ENCODE measurements around the gene TSPAN8.

The TSPAN8 gene

GRCh38 chr12:71144682-71145081, 13.1 kb downstream of the TSPAN8 start:
- TF ChIP-seq CTCF (conservative IDR thresholded peaks at IDR 0.05; ENCODE audit: low read depth), result no peak
- H3K27ac ChIP-seq, result no peak overlapping the region
- POLR2A ChIA-PET (ENCODE audit: low non-redundant PET), result no interaction called here
- CTCF ChIA-PET, result interaction anchor here (0.6 kb wide), 2 partner anchors 11 to 345 kb away, joined by 4 to 7 read pairs; no protein-coding TSS in a partner anchor
- DNase-seq (ENCODE audit: low spot score), result no peak

- TF ChIP-seq CTCF (conservative IDR thresholded peaks at IDR 0.05; ENCODE audit: low read depth), result no peak
- ChIA-PET CTCF (no interaction called here), POLR2A (ENCODE audit: low non-redundant PET) (no interaction called here)
- H3K27ac ChIP-seq, result no peak overlapping the region
- DNase-seq (ENCODE audit: low spot score), result no peak
Measured at GRCh38 chr12:71142956-71143355, 14.8 kb downstream of the TSPAN8 start.

GRCh38 chr12:71142016-71142415, 15.8 kb downstream of the TSPAN8 start:
- no peak for DNase-seq (ENCODE audit: low spot score)
- CTCF ChIA-PET, result no interaction called here
- H3K27ac ChIP-seq, result no peak overlapping the region
- no peak for TF ChIP-seq CTCF (conservative IDR thresholded peaks at IDR 0.05; ENCODE audit: low read depth)
- POLR2A ChIA-PET (ENCODE audit: low non-redundant PET), result no interaction called here

- H3K27ac ChIP-seq, result no peak overlapping the region
- TF ChIP-seq CTCF (conservative IDR thresholded peaks at IDR 0.05; ENCODE audit: low read depth), result no peak
- ChIA-PET POLR2A (ENCODE audit: low non-redundant PET) (no interaction called here), CTCF (no interaction called here)
- no peak for DNase-seq (ENCODE audit: low spot score)
Measured at GRCh38 chr12:71141378-71141926, 16.3 kb downstream of the TSPAN8 start.

GRCh38 chr12:71139153-71139735, 18.6 kb downstream of the TSPAN8 start:
- no peak for DNase-seq (ENCODE audit: low spot score)
- H3K27ac ChIP-seq, result no peak overlapping the region
- ChIA-PET CTCF (no interaction called here), POLR2A (ENCODE audit: low non-redundant PET) (no interaction called here)
- no peak for TF ChIP-seq CTCF (conservative IDR thresholded peaks at IDR 0.05; ENCODE audit: low read depth)

- CTCF ChIA-PET, result interaction anchor here (0.6 kb wide), 1 partner anchor 123 kb away, joined by 3 read pairs; no protein-coding TSS in a partner anchor
- POLR2A ChIA-PET (ENCODE audit: low non-redundant PET), result no interaction called here
- no peak overlapping the region for H3K27ac ChIP-seq
- no peak for DNase-seq (ENCODE audit: low spot score)
- no peak for TF ChIP-seq CTCF (conservative IDR thresholded peaks at IDR 0.05; ENCODE audit: low read depth)
Measured at GRCh38 chr12:71138011-71138410, 19.8 kb downstream of the TSPAN8 start.
